NCI-H2196 treated with DMSO at 0.1 percent for 48 hours (cell line): ENCODE data around the gene MSANTD1.

Experiments
- DNase-seq: peaks from one replicate; lab custom pipeline; 2025; ENCODE audit not compliant: unreplicated experiment; lab: John Stamatoyannopoulos, UW

Gene MSANTD1

DNA sequence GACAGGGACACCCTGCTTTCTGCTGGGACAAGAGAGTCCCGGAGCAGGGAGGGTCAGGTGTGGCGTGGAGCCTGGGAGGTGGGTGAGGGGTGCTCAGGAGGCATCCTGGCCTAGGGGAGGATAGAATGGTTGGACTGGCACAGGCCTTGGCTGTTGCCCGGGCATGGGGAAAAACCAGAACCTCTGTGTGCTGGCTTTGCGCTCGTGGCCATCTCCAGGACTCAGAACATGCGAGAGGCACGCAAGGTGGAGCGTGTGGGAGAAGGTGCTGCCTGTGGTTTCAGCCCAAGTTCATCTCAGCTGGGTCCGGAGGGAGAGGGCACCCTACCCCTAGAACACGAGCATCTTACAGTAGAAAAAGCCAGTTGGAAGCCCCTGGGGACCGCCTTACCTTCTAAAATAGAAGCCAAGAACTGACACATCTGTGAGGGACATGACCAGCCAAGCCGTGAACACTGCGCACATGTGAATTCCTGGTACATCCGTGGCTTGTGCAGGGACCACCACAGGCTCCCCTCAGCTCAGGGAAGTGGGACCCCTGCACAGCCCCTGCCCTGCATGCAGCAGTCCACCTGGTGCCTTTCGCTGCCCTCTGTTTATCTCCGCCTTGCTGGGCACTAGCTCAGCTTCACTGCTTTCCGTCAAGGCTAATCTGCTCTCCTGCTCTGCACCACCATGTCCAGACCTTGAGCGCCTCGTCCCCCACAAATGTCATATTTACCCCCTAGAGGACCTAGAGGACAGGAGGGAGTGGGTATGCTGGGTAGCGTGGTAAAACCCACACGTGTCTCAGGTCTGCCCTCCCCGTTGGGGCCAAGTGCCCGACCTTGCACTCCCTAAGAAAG is 13.5 kb downstream of the MSANTD1 start:
- DNase-seq: no peak

DNA sequence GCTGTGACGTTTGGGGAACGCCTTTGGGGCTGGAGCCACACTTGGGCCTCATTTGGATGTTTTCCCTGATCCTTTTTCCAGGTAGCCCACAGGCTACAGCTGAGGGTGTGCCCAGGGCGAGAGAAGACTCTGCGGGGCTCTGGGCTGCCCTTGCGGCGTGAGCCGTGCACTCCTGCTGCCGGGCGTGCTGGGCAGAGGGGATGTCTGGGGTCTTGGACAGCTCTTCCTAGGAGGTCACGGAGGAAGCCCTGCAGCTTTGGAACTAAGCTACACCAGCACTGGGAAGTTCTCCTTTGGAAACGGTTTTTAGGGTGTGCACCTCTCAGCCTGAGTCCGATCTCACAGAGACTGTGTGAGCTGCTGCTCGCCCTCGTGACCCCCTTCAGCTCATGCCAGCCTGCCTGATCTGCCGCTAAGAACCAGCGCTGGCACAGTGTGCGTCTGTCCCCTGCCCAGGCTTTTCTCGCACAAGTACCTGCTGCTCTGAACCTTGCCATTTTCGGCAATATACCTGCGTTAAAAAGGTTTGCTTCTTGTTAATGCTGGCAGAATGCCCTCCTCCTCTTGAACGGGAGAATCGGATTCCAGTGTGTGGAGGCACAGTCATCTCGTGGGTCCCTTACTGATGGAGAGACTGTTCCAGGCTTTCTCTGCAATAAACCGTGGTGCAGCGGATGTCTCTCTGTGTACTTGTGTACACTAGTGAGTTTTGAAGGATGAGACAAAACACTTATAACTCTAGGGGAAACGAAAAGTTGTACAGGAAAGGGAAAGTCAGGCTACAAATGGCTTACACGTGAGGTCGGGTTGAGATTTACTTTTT is 14.3 kb downstream of the MSANTD1 start:
- DNase-seq: no peak

DNA sequence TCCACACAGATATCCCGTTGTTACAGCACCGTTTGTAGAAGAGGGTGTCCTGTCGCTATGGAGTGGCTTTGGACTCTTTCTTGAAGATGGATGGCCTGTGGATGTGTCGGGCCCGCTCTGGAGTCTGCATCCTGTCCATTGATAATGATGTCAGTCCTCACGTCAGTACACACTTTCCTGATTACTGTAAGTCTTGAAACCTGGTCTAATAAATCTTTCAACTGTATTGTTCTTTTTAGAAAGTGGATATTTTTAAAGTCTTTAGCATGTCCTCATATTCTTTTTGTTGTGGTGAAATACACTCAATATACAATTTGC is 14.9 kb downstream of the MSANTD1 start:
- DNase-seq: no peak

DNA sequence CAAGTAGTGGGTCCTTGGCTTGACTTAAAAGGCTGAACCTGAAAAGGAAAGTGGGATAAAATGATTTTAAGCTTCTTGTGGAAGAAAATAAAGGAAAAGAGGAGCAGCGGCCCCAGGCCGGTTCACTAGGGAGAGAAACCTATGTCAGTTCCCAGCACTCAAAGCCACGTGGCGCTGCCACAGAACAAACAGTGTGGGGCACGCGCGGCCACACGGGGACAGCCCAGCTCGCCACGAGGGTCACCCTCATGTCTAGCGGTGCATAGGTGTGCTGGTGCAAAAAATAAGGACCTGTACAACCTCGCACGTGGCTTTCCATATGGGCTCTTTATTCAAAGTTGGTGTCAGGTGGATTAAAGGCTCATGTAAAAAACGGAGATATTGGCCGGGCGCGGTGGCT is 17.1 kb downstream of the MSANTD1 start:
- DNase-seq: no peak

DNA sequence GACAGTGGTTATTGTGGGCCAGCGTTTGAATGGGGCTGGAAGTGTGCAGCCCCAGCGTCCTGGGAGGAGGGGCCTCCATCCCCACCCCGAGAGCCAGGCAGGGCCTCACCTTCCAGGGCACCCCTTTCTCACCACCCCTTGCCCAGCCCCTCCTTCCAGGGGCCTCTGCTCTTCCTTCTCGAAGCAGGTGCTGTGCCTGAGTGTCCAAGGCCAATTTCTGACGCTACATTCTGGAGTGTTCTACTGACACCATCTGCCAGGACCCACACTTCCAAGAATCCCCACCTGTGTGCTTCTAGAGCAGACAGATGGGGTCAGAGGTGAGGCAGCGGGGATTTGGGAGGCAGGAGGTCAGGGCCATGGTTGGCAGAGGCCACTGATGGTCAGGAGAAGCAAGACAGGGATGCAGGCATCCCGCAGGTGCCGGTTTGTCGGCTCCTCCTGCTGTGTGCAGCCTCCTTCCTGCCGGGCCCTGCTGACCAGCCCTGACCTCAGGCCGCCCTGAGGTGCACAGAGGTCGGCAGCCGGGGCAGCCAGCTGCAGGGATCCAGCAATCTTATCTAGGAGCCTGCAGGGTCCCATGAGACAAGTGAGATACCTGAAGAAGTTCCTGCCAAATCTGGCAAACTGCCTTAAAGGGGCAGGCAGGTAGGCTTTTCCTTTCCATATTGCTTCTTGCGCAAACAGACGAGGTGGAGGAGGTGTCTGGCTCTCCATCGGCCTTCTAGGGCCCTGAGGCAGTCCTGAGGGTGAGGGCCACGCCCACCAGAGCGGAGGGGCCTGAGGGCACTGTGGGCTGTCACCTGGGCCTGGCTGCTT is 18.8 kb downstream of the MSANTD1 start:
- no peak for DNase-seq

DNA sequence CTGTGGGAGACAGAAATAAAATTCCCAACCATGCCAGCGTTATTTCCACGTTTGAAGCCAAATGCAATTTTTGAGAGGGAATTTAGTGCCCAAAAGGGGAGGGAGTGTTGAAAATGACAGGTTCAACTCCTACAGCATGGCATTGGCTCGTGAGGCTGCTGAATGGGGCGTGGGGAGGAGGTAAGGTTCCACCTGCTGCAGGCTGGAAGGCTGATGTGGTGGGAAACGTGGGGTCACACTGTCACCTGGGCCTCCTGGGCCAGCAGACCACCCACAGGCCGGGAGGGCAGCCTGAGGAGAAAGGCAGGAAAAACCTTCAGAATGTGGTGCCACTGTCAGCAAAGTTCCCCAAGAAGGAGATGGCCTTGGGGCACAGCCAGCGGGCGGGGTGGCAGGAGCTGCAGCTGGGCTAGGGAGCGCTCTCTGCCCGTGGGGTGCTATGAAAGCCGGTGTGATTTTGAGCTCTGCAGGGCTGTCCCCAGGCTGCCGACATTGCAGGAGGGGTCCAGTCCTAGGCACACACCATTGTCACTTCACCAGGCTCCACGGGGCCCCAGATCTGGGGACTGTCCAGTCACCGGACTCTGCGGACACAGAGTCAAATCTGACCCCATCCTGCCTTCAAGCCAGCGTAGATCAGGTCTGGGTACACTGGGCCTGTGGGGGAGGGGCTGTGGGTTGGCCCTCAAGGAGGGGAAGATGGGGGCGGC is 19.6 kb downstream of the MSANTD1 start:
- DNase-seq: no peak

DNA sequence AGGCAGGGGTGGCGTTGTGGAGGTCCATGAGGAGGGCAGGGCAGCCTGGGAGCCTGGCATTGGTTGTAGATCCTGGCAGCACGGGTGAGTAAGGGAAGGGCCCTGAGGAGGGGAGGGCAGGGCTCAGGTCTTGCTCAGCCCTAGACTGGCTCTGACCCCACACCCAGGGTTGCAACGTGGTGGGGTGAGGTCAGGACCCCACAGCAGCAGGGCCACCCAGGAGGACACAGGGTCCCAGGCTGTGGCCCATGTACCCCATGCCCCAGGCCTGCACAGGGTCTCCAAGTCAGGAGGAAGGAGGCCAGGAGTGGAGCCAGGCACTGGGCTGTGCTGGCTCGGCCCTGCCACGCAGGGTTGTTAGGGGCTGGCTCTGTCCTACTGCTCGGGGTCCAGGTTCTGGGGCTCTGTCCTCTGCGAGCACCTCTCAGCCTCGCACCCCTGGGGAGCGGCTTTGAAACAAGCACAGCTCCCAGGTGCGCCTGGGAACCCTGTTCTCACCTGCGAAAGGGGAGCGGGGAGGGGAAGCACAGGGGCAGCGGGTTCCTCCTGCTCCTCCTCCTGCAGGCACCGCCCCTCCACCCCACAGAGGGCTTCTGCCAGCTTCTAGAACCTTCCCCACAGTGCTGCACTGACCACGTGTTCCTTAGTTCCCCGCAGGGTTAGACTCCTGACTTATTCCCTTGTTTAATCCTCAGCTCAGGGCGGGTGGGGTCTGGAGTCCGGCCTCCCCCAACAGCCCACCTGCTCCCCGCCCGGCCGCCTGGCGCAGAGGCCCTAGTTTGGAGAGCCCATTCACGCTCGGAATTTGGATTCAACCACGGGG is 20.4 kb downstream of the MSANTD1 start:
- DNase-seq: no peak

DNA sequence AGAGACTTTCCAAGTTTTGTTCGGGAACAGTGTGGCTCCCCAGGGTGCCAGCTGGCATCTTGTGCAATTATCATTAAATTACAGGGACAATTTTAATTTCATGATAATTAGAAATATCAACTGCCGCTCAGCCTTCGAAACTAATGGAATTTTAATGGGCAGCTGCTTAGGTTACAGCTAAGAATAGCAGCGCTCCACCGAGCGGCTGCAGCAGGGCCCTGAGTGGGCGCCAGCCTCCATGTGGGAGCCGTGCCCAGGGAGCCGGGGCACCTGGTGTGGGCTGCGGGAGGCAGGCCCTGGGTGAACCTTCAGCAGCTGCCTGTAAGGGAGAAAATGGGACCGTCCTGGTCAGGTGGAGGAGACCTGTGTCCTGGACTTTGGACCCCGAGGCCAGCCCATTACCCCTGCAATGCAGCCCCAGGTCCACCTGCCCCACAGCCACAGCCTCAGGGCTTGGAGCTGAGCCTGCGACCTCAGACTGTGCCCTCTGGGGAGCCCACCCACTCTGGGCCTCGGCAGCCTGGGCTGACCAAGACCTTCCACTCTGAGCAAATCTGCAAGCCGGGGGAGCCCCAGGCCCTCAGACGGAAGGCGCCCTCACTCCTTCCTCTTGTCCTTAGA is 21.1 kb downstream of the MSANTD1 start:
- no peak for DNase-seq

DNA sequence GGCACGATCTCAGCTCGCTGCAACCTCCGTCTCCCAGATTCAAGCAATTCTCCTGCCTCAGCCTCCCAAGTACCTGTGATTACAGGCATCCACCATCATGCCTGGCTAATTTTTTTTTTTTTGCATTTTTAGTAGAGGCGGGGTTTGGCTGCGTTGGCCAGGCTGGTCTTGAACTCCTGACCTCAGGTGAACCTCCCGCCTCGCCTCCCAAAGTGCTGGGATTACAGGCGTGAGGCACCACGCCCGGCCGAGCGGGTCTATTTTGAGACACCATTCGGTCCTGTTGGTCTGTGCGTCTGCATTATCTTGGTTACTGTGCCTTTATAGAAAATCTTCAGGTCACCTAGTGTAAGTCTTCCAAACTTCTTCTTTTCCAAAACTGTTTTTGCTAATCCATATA is 22.2 kb downstream of the MSANTD1 start:
- DNase-seq: no peak

DNA sequence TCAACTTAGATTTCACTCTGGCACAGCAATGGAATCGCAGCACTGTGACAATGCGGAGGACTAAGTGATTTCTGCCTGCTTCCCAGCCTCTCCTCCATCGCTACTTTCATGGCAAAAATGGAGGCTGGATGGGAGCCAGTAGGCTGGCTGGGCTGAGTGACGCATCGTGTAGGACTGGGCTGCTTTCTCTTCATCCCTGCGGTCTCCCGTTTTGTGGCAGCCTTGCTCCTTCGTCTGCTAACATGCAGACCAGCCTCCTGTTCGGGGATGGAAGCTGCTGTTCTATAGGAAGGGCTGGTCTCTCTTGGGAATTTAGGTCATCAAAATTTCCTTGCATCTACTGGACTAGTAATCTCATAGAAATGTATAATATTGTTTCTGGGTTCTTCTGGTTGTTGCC is 28.0 kb downstream of the MSANTD1 start:
- DNase-seq: no peak

DNA sequence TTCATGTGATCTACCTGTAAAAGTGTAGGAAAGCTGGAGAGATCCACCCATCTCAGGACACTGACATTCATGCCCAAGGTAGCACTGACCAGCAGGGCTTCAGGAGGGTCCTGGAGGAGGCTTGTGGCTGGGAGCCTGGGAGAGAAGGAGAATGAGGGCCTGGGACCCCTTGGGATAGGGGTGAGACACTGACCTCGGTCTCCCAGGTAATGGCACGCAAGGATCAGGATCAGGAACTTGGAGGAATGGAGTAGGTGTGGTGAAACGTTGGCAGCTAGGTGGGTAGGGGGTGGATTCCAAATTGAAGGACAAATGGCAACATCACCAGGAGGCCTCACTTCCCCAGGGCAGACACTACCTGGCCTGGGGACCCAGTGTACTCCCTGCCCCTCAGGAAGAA is 31.5 kb downstream of the MSANTD1 start:
- no peak for DNase-seq

DNA sequence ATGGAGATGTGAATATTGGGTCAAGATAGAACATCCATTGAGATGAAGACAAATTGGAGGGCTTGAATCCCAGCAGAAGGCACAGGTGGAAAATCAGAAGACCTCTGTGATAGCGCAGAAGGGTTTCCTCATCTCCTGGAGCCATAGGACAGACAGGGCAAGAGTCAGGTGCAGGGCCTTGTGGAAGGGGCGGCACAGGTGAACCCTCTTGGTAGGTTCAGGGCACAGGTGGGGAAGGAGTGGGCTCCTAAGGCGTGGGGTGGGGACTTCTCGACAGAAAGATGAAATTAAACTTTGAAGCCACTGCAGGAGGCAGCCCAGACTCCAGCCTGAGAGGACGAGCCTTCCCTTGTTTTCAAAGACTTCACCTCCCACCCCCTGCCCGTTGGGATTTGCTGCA is 34.5 kb downstream of the MSANTD1 start:
- DNase-seq: no peak

DNA sequence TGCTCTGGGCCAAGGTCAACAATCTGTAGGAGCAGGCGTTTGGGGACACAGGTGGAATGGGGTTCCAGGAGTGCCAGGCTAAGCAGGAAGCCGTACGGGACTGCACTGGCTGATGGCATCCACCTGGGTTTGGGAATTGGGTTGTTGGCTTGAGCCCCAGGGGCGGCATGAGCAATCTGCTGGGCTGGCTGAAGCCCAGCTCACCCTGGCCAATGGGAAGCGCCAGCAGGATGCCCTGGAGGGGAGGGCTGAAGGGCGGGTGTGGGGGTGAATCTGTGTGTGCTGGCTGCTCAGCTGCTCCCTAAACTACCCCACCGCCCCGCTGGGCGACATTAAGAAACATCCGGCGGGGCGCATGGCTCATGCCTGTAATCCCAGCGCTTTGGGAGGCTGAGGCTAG is 35.0 kb downstream of the MSANTD1 start:
- DNase-seq: no peak

DNA sequence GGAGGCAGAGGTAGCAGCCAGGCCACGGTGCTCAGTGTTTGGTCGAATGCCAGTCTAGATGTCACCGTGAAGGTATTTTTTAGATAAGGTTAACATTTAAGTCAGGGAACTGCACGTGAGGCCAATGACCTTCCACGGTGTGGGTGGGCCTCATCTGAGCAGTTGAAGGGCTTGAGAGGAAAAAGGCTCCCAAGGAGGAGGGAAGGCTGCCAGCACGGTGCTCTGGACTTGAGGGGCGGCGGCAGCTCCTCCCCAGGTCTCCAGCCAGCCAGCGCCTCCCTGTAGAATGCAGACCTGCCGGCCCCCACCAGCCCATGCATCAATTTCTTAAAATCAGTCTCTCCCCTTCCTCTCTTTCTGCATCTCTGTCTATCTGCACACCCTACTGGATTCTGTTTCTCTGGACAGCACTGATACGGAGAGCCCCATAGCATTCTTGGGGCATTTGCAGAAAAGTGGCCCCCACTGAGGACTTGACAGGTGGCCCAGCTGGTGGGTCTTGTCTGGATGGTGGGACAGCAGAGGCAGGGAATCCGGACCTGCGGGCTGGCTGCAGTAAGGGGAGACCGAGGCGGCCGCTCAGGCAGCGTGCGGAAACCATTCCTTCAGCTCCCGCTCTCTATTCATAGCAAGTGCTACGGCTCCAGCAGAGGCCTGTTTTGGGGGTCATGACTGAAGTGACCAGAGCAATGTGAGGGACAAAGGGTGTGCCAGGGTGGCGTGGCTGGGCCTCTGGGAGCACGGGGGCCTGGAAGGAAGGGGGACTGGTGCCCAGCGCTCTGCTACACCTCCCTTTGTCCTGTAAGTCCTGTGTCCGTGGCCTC is 36.0 kb downstream of the MSANTD1 start:
- no peak for DNase-seq

DNA sequence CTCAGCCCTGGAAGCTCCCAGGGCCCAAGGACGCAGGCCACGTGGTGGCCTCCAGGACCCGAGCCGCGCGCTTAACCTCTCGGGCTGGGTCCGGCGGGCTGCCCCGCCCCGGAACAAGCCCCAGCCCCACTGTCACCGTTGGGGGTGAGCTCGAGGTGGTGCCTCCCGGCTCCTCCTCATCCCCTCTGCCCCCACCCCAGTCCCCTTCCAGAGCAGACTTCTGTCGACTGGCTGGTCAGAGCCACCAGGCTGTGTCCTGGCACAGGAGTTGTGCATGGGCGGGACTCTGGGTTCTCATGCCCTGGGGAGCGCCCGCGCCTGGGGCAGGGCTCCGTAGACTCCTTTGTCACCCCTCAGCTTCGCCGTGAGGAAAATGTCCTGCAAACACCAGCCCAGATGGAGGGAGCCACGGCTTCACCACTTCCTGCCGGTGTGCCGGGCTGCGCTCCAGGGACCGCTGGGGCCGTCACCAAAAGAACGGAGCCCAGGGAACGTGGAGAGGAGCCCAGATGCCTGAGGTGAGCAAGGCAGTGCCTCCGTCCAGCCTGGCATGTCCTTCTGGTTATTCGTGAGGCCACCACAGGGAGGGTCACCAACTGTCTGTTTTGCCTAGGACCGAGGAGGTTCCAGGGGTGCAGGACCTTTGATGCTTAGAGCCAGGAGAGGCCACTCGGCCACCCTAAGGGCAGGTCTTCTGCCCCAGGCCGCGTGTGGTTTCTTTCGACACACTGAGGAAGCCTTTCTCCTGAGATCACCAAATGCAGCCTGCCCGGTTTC is 36.8 kb downstream of the MSANTD1 start:
- no peak for DNase-seq

DNA sequence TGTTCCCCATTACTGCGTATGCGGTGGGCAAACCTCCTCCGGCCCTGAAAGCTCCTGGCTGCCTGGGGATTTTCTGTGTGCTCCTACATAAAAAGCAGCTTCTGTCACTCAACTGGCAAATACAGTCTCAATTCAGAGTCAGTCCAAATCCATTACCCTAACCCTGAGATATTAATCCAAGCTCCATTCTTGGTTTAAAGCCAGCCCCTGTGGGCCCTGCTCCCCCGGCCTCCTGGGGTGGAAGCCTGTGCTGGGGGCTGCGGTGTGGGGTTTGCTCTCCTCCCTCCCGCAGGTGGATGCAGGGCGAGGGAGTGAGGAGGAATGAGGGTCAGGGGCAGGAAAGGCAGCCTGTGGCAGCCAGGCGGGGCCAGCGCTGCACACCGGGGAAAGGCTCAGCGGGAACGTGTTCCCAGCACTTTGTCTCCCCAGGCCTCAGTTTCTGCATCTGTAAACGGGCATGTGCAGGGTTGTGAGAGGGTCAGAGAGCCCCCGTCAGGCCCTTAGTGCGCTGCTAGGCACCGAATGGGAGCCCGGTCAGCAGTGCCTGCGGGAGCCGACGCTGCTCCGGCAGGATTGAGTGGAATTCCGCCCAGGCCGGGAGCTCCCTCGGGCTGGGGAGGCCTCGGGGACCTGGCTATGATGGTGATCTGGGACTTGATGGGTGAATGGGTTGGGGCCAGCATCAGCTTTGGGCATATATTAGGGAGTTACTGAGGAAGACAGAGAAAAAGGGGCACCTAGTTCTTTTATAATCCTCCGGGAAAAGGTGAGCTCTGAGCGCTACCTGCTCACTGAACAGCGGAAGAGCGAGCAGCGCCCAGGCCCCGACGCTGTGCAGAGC is 37.6 kb downstream of the MSANTD1 start:
- no peak for DNase-seq

DNA sequence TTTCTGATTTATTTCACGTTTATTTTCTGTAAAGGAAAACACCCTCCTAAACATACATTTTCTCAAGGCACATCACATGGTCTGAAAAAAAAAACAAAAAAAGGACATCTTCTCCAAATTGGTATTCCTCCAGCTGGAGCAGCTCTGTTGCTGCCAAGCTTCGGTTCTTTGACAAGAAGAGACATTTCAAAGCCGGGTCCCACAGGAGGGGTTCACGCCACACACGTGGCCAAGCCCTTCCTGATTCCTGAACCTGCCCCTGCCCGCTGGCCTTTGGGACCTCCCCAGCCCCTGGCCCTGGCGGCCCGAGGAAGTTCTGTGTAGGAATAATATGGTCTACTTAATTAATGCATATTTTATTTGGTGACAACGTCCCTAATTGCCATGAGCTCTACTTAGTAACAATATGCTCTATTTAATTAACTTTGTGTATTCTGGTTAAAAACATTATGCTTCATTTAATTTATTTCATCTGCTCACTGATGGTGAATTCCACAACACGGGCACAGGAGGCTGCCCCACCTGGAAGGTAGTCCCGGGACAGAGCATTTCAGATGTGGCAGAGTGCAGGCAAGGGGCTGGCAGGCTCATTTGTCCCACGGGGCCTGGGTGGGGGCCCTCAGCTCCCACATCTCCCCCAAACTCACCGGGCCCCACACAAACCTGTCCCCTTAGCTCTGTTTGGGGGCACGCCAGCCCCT is 38.5 kb downstream of the MSANTD1 start:
- no peak for DNase-seq
